Astrocyte of the spinal cord (primary cell): ENCODE results near the gene VAPA.
"Not testable (repeated sequence)": the region's sequence is repeated elsewhere in the genome, so short reads cannot be mapped to it uniquely, and the experiment has no call there.

ENCODE experiments used
- DNase-seq: peaks from one replicate; pipeline ENCODE4 v3.0.0; 2011; ENCODE audit warnings: low read depth, low spot score
- H3K4me3 ChIP-seq: 2 replicates; pipeline ENCODE4 v1.5.1; 2011; ENCODE audit warnings: low read depth, mild to moderate bottlenecking, low read length, moderate library complexity
- CTCF ChIP-seq: IDR thresholded peaks from 2 replicates; pipeline ENCODE4 v1.5.1; 2012; ENCODE audit warnings: low read depth, mild to moderate bottlenecking, low read length, inconsistent platforms
- in situ Hi-C: cut with HindIII; loops from 2 replicates; pipeline ENCODE4 v1.10.0; 2017; ENCODE audit warnings: low sequenced_read_pairs

The VAPA gene

GRCh38 chr18:9897129-9897528, 16.7 kb upstream of the VAPA start:
- TF ChIP-seq CTCF, result no peak
- no peak overlapping the region for H3K4me3 ChIP-seq
- in situ Hi-C loops, result no loop called here
- no peak for DNase-seq

- DNase-seq, in situ Hi-C loops, H3K4me3 ChIP-seq: not testable (repeated sequence)
Measured at GRCh38 chr18:9897787-9898291, 16.0 kb upstream of the VAPA start.

GRCh38 chr18:9898792-9899549, 14.8 kb upstream of the VAPA start:
- H3K4me3 ChIP-seq, result no peak overlapping the region
- no peak for TF ChIP-seq CTCF
- no peak for DNase-seq
- in situ Hi-C loops, result no loop called here

DNA sequence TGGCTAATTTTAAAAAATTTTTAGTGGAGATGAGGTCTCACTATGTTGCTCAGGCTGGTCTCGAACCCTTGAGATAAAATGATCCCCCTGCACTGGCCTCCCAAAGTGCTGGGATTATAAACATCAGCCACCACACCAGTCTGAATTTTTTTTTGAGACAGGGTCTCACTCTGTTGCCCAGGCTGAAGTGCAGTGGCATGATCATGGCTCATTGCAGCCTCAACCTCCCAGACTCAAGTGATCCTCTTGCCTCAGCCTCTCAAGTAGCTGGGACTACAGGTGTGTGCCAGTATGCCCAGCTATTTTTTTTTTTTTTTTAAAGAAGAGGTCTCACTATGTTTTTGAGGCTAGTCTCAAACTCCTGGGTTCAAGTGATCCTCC, 14.3 kb upstream of the VAPA start:
- DNase-seq, in situ Hi-C loops, H3K4me3 ChIP-seq: not testable (repeated sequence)

DNA sequence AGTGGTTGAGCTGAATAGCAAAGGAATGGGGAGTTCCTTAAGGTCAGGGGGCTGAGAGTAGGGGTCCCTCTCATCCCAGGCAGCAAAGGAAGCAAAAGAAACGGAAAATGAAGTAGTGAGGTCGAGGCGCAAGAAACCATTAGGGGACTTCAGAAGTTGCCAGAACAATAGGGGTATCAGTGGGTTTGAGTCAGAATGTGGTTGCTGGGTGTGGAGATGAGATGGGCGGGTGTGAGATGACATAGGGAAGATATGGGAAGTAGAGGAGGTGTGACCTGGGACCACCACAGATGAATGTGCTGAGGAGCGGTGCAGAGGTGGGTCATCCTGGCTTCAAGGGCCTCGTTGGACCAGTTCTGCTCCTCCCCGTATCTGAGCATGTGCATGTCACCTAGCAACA, 13.1 kb upstream of the VAPA start:
- no peak for TF ChIP-seq CTCF
- in situ Hi-C loops, result no loop called here
- H3K4me3 ChIP-seq, result no peak overlapping the region
- no peak for DNase-seq

DNA sequence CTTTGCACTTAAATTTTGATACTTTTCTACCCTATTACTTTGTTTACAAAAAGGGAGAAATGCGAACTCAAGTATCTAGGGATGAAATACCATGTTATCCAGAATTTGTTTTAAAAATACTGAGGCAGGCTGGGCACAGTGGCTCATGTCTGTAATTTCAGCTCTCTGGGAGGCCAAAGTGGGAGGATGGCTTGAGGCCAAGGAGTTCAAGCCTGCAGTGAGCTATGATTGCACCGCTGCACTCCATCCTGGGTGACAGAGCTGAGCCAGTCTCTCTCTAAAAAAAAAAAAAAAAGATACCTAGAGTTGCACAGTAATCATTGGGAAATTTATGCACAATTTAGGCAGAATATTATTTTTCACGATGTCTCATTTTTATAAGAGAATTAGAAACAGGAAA, 12.4 kb upstream of the VAPA start:
- TF ChIP-seq CTCF, result no peak
- H3K4me3 ChIP-seq, result no peak overlapping the region
- in situ Hi-C loops, result no loop called here
- DNase-seq, result no peak

GRCh38 chr18:9902264-9902663, 11.6 kb upstream of the VAPA start:
- H3K4me3 ChIP-seq, in situ Hi-C loops, DNase-seq: not testable (repeated sequence)

DNA sequence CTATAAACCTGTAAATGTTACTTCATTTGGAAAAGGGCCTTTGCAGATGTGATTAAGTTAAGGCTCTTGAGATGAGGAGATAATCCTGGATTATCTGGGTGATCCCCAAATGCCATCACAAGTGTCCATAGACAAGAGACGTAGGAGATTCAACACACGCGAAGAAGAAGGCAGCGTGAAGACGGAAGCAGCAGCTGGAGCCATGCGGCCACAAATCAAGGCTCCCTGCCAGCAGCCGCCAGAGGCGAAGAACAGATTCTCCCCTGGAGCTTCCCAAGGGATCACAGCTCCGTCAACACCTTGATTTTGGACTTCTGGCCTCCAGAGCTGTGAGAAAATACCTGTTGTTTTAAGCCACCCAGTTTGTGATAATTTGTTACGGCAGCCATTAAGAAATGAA, 11.0 kb upstream of the VAPA start:
- no peak for DNase-seq
- in situ Hi-C loops, result no loop called here
- TF ChIP-seq CTCF, result no peak
- no peak overlapping the region for H3K4me3 ChIP-seq
